Stimulated activated CD4-positive, alpha-beta T cell treated with anti-CD3 and anti-CD28 coated beads, Interleukin-4, amount 100 ng/mL, for 4 hours (primary cell): ENCODE results near the gene TRIM14.
"Not testable (repeated sequence)": the region's sequence is repeated elsewhere in the genome, so short reads cannot be mapped to it uniquely, and the experiment has no call there.

ENCODE experiments used
- DNase-seq, 2 experiments: peaks; one replicate each; pipeline ENCODE4 v3.0.0-alpha.2; 2020

Gene TRIM14

GRCh38 chr9:98043915-98044314 lies 75.1 kb downstream of the TRIM14 start:
- DNase-seq, result no peak

- no peak for DNase-seq
These were observed 78.8 kb downstream of the TRIM14 start for GRCh38 chr9:98040212-98040611.

- no peak for DNase-seq
These were observed 79.4 kb downstream of the TRIM14 start for GRCh38 chr9:98039607-98040017.

GRCh38 chr9:98038958-98039357 lies 80.1 kb downstream of the TRIM14 start:
- DNase-seq, result no peak

GRCh38 chr9:98037357-98037756 lies 81.7 kb downstream of the TRIM14 start:
- no peak for DNase-seq

- DNase-seq, result peak; percentile 84 to 87
These were observed 84.2 kb downstream of the TRIM14 start for GRCh38 chr9:98034593-98035546.

- DNase-seq, result no peak
These were observed 87.1 kb downstream of the TRIM14 start for GRCh38 chr9:98031935-98032334.

- no peak for DNase-seq
These were observed 87.9 kb downstream of the TRIM14 start for GRCh38 chr9:98031169-98031568.

- DNase-seq, result no peak
These were observed 94.3 kb downstream of the TRIM14 start for GRCh38 chr9:98024702-98025101.

- no peak for DNase-seq
These were observed 96.6 kb downstream of the TRIM14 start for GRCh38 chr9:98022447-98022846.

GRCh38 chr9:98021306-98022040 lies 97.5 kb downstream of the TRIM14 start:
- DNase-seq, result no peak

- no peak for DNase-seq
These were observed 98.4 kb downstream of the TRIM14 start for GRCh38 chr9:98020476-98021145.

- not testable (repeated sequence) for DNase-seq
These were observed 99.2 kb downstream of the TRIM14 start for GRCh38 chr9:98019869-98020268.
